H9 (cell line): ENCODE data around the gene ADGRL2. TPM values are rescaled to one million over a fixed set of nuclear protein-coding genes. Genes with fewer than 3 reads are reported as not detected.

Experiments used
- DNase-seq: peaks from one replicate; pipeline ENCODE4 v3.0.0-alpha.2; 2017
- H2AFZ ChIP-seq: one replicate; pipeline ENCODE4 v1.6.1; 2013; ENCODE audit warnings: mild to moderate bottlenecking, low read length, control low read depth, moderate library complexity
- H2AK5ac ChIP-seq: 2 replicates; pipeline ENCODE4 v1.6.1; 2013; ENCODE audit warnings: low read length, control low read depth, mixed read lengths; ENCODE audit not compliant: insufficient read length
- H2BK120ac ChIP-seq: one replicate; pipeline ENCODE4 v1.6.1; 2013; ENCODE audit warnings: low read depth, mild to moderate bottlenecking, low read length, control low read depth, inconsistent platforms; ENCODE audit not compliant: poor library complexity, severe bottlenecking
- H2BK12ac ChIP-seq: 2 replicates; pipeline ENCODE4 v1.6.1; 2013; ENCODE audit warnings: low read length, control low read depth, mixed read lengths, low read depth; ENCODE audit not compliant: insufficient read length
- H2BK15ac ChIP-seq: 2 replicates; pipeline ENCODE4 v1.6.1; 2013; ENCODE audit warnings: low read depth, low read length, control low read depth
- H2BK20ac ChIP-seq: one replicate; pipeline ENCODE4 v1.6.1; 2013; ENCODE audit warnings: low read depth, mild to moderate bottlenecking, low read length, control low read depth, inconsistent platforms; ENCODE audit not compliant: poor library complexity, severe bottlenecking
- H2BK5ac ChIP-seq: 2 replicates; pipeline ENCODE4 v1.6.1; 2013; ENCODE audit warnings: low read length, control low read depth, mixed read lengths; ENCODE audit not compliant: insufficient read length
- H3K14ac ChIP-seq: 2 replicates; pipeline ENCODE4 v1.6.1; 2013; ENCODE audit warnings: low read length, control low read depth; ENCODE audit not compliant: insufficient read depth
- H3K18ac ChIP-seq: 2 replicates; pipeline ENCODE4 v1.6.1; 2013; ENCODE audit warnings: low read depth, mild to moderate bottlenecking, mixed read lengths, low read length, control low read depth; ENCODE audit not compliant: insufficient read length
- H3K23ac ChIP-seq: 2 replicates; pipeline ENCODE4 v1.6.1; 2013; ENCODE audit warnings: low read length, control low read depth, mixed read lengths, low read depth; ENCODE audit not compliant: insufficient read length
- H3K23me2 ChIP-seq: 2 replicates; pipeline ENCODE4 v1.6.1; 2013; ENCODE audit warnings: low read depth, mild to moderate bottlenecking, mixed read lengths, low read length, control low read depth; ENCODE audit not compliant: insufficient read length, poor library complexity, severe bottlenecking
- H3K27ac ChIP-seq: 2 replicates; pipeline ENCODE4 v1.5.1; 2013; ENCODE audit warnings: low read length, control low read depth, mixed read lengths, low read depth; ENCODE audit not compliant: insufficient read length
- H3K27me3 ChIP-seq: 2 replicates; pipeline ENCODE4 v1.6.1; 2013; ENCODE audit warnings: low read length, control low read depth, inconsistent platforms; ENCODE audit not compliant: insufficient read depth
- H3K4ac ChIP-seq: 2 replicates; pipeline ENCODE4 v1.6.1; 2013; ENCODE audit warnings: low read depth, mild to moderate bottlenecking, control low read depth, inconsistent platforms, low read length, moderate library complexity
- H3K4me1 ChIP-seq: 2 replicates; pipeline ENCODE4 v1.6.1; 2013; ENCODE audit warnings: low read length, control low read depth, inconsistent platforms; ENCODE audit not compliant: insufficient read depth
- H3K4me2 ChIP-seq: 2 replicates; pipeline ENCODE4 v1.6.1; 2013; ENCODE audit warnings: low read length, control low read depth, mixed read lengths; ENCODE audit not compliant: insufficient read length, insufficient read depth
- H3K56ac ChIP-seq: 2 replicates; pipeline ENCODE4 v1.6.1; 2013; ENCODE audit warnings: low read depth, mild to moderate bottlenecking, mixed read lengths, low read length, control low read depth; ENCODE audit not compliant: insufficient read length
- H3K79me1 ChIP-seq: 2 replicates; pipeline ENCODE4 v1.6.1; 2013; ENCODE audit warnings: low read depth, mild to moderate bottlenecking, moderate library complexity, low read length, control low read depth, inconsistent platforms; ENCODE audit not compliant: insufficient read depth, poor library complexity, severe bottlenecking
- H3K79me2 ChIP-seq: 2 replicates; pipeline ENCODE4 v1.6.1; 2013; ENCODE audit warnings: low read length, control low read depth, inconsistent platforms; ENCODE audit not compliant: insufficient read depth
- H3K9ac ChIP-seq: 2 replicates; pipeline ENCODE4 v1.6.1; 2013; ENCODE audit warnings: low read length, control low read depth, mixed read lengths; ENCODE audit not compliant: insufficient read length; ENCODE audit errors: extremely low read depth
- H3K9me3 ChIP-seq: one replicate; pipeline ENCODE4 v1.6.1; 2013; ENCODE audit warnings: low read depth, low read length, inconsistent platforms; ENCODE audit not compliant: control insufficient read depth
- H3T11ph ChIP-seq: one replicate; pipeline ENCODE4 v1.6.1; 2013; ENCODE audit warnings: mild to moderate bottlenecking, low read length, control low read depth, inconsistent platforms
- H4K20me1 ChIP-seq: one replicate; pipeline ENCODE4 v1.6.1; 2013; ENCODE audit not compliant: control insufficient read depth, insufficient read length, insufficient read depth
- H4K5ac ChIP-seq: 2 replicates; pipeline ENCODE4 v1.6.1; 2013; ENCODE audit warnings: low read depth, mild to moderate bottlenecking, mixed read lengths, low read length, control low read depth; ENCODE audit not compliant: insufficient read length
- H4K8ac ChIP-seq: replicated peaks from 2 replicates; pipeline ENCODE4 v1.6.1; 2013; ENCODE audit warnings: low read length, control low read depth, mixed read lengths, low read depth; ENCODE audit not compliant: insufficient read length
- H4K91ac ChIP-seq: 2 replicates; pipeline ENCODE4 v1.6.1; 2013; ENCODE audit warnings: low read depth, mild to moderate bottlenecking, moderate library complexity, mixed read lengths, low read length, control low read depth; ENCODE audit not compliant: insufficient read length
- H3K27ac Mint-ChIP-seq, 3 experiments: 2 replicates in 2 of 3; 3 replicates in 1 of 3; pipeline ENCODE4 v1.8.0; 2020 to 2021; ENCODE audit warnings: mixed read lengths in 3 of 3, mild to moderate bottlenecking in 1 of 3, moderate library complexity in 1 of 3
- H3K27me3 Mint-ChIP-seq: 2 replicates; pipeline ENCODE4 v1.8.0; 2021; ENCODE audit warnings: low read depth, mild to moderate bottlenecking, moderate library complexity, mixed read lengths
- H3K36me3 Mint-ChIP-seq, 3 experiments: 2 replicates in 2 of 3; 3 replicates in 1 of 3; pipeline ENCODE4 v1.8.0; 2020 to 2021; ENCODE audit warnings: low read depth in 3 of 3, mixed read lengths in 3 of 3; ENCODE audit not compliant: insufficient read depth in 1 of 3
- H3K4me1 Mint-ChIP-seq, 2 experiments: 2 replicates each; pipeline ENCODE4 v1.8.0; 2020; ENCODE audit warnings: mixed read lengths in 2 of 2
- H3K4me3 Mint-ChIP-seq, 2 experiments: 2 replicates in 1 of 2; 3 replicates in 1 of 2; pipeline ENCODE4 v1.8.0; 2020 to 2021; ENCODE audit warnings: mild to moderate bottlenecking in 2 of 2, mixed read lengths in 2 of 2, moderate library complexity in 1 of 2
- H3K9me3 Mint-ChIP-seq, 2 experiments: 2 replicates in 1 of 2; 3 replicates in 1 of 2; pipeline ENCODE4 v1.8.0; 2020; ENCODE audit warnings: mild to moderate bottlenecking in 2 of 2, mixed read lengths in 2 of 2, moderate library complexity in 1 of 2
- WGBS: extraction: QIAGEN DNeasy Blood & Tissue Kit; methylation state at CpG from one replicate; pipeline ENCODE4 v1.1.7; 2013; ENCODE audit warnings: missing lambda C conversion rate, low lambda C conversion rate, mixed read lengths; ENCODE audit not compliant: insufficient read length; ENCODE audit errors: extremely low coverage; 5-methylcytosine and 5-hydroxymethylcytosine counted together
- total RNA-seq: library from RNA; stranded (reverse); gene quantifications from 2 replicates; pipeline ENCODE4 v1.2.1, GENCODE V29; 2021
- TF ChIP-seq, protein P1 (sequence below): fragments of 200-600 bp; sonication (generic); conservative IDR thresholded peaks from 3 replicates; pipeline ENCODE4 v1.8.0; 2021; ENCODE audit warnings: antibody characterized with exemption, mild to moderate bottlenecking

The ADGRL2 gene
- total RNA-seq, 1 experiment from 2014 or later, result 119 TPM

DNA sequence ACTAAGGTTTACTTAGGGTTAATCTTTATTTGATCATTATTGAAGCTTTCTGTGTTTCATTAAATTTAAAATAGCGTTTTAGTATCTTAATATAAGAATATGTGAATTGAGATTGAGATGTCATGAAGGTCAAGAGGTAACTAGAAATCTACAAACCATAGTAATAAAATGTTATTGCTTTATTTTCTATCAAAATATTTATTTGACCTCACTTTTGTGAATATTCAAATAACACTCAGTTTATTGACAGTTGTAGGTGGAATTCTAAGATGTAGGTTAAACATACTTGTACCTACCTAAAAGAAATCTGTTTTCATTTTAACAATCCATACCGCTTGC, 5.7 kb downstream of the ADGRL2 start:
- Histone ChIP-seq H4K8ac (no peak overlapping the region), H2BK120ac (no peak overlapping the region), H2BK20ac (no peak overlapping the region), H3K4ac (no peak overlapping the region), H2AK5ac (no peak overlapping the region), H3K79me2 (peaks cover 23% of the 10 kb centered on the region; the same call in 1 of the 2 replicates), H2BK5ac (no peak overlapping the region), H3T11ph (no peak overlapping the region), H2BK15ac (no peak overlapping the region), H3K9me3 (no peaks in the 10 kb centered on the region), H4K20me1 (no peaks in the 10 kb centered on the region), H4K5ac (no peak overlapping the region), H3K79me1 (no peaks in the 10 kb centered on the region), H3K23ac (no peak overlapping the region), H4K91ac (no peak overlapping the region), H3K18ac (no peak overlapping the region), H3K4me1 (peaks cover 2% of the 10 kb centered on the region; the same call in 1 of the 2 replicates), H3K9ac (no peak overlapping the region), H3K27me3 (no peaks in the 10 kb centered on the region), H3K14ac (no peak overlapping the region), H3K23me2 (peaks cover 10% of the 10 kb centered on the region), H2BK12ac (no peak overlapping the region), H3K4me2 (no peak overlapping the region), H3K56ac (no peak overlapping the region), H2AFZ (no peak overlapping the region), H3K27ac (no peak overlapping the region)
- H3K4me1 Mint-ChIP-seq, result peaks cover 60 to 64% of the 10 kb centered on the region in 2 experiments
- no peaks in the 10 kb centered on the region for H3K36me3 Mint-ChIP-seq
- no peak overlapping the region; a peak in 1 of 5 replicates for H3K4me3 Mint-ChIP-seq
- TF ChIP-seq, protein P1, sequence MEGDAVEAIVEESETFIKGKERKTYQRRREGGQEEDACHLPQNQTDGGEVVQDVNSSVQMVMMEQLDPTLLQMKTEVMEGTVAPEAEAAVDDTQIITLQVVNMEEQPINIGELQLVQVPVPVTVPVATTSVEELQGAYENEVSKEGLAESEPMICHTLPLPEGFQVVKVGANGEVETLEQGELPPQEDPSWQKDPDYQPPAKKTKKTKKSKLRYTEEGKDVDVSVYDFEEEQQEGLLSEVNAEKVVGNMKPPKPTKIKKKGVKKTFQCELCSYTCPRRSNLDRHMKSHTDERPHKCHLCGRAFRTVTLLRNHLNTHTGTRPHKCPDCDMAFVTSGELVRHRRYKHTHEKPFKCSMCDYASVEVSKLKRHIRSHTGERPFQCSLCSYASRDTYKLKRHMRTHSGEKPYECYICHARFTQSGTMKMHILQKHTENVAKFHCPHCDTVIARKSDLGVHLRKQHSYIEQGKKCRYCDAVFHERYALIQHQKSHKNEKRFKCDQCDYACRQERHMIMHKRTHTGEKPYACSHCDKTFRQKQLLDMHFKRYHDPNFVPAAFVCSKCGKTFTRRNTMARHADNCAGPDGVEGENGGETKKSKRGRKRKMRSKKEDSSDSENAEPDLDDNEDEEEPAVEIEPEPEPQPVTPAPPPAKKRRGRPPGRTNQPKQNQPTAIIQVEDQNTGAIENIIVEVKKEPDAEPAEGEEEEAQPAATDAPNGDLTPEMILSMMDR, result no peak
- H3K27me3 Mint-ChIP-seq, result no peaks in the 10 kb centered on the region
- no CpG with 5 or more reads among the region's 2 CpGs for WGBS
- no peak overlapping the region for H3K27ac Mint-ChIP-seq
- no peaks in the 10 kb centered on the region for H3K9me3 Mint-ChIP-seq
- DNase-seq, result no peak
